Erythroblast (primary cell): Measurements from ENCODE around the gene HIGD2A.

Experiments used
- GATA1 ChIP-seq: IDR thresholded peaks from 2 replicates; pipeline ENCODE4 v1.6.1; 2011; ENCODE audit warnings: low read depth, mild to moderate bottlenecking, control low read depth, low read length, moderate library complexity
- POLR2A ChIP-seq: IDR thresholded peaks from 2 replicates; pipeline ENCODE4 v1.6.1; 2011; ENCODE audit warnings: mild to moderate bottlenecking, low read length

DNA sequence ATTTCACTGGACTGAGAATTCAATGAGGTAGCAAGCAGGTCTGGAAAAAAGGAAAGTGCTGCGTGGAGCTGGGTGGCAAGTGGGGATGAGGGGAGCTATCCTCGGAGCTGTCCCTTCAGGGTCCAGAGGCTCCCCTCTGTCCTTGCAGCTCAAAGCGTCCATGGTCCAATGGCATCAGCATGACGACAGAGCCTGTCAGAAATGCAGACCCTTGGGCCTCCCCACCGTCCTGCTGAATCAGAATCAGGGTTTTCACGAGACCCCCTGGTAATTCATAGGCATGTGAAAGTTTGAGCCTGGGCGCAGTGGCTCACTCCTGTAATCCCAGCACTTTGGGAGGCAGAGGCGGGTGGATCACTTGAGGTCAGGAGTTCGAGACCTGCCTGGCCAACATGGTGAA is 5.5 kb downstream of the HIGD2A start:
- TF ChIP-seq POLR2A: no peak
- TF ChIP-seq GATA1: no peak
